OCI-LY7 (cell line): ENCODE measurements around the gene FBRSL1.

Experiments used
- EZH2phosphoT487 ChIP-seq: fragments of 200-600 bp; sonication (generic); IDR thresholded peaks from 2 replicates; pipeline ENCODE4 v1.6.1; 2018; ENCODE audit warnings: low read depth, borderline replicate concordance, mild to moderate bottlenecking, mixed run types, antibody characterized with exemption, low read length, moderate library complexity, mixed read lengths
- TF ChIP-seq, protein P1 (sequence below): fragments of 200-600 bp; sonication (generic); conservative IDR thresholded peaks from 2 replicates; pipeline ENCODE4 v1.5.1; 2014; ENCODE audit warnings: mild to moderate bottlenecking, antibody characterized with exemption, low read length, moderate library complexity, mixed read lengths

GRCh38 chr12:132447327-132447720 is 42.6 kb upstream of the FBRSL1 start:
- TF ChIP-seq, protein P1, sequence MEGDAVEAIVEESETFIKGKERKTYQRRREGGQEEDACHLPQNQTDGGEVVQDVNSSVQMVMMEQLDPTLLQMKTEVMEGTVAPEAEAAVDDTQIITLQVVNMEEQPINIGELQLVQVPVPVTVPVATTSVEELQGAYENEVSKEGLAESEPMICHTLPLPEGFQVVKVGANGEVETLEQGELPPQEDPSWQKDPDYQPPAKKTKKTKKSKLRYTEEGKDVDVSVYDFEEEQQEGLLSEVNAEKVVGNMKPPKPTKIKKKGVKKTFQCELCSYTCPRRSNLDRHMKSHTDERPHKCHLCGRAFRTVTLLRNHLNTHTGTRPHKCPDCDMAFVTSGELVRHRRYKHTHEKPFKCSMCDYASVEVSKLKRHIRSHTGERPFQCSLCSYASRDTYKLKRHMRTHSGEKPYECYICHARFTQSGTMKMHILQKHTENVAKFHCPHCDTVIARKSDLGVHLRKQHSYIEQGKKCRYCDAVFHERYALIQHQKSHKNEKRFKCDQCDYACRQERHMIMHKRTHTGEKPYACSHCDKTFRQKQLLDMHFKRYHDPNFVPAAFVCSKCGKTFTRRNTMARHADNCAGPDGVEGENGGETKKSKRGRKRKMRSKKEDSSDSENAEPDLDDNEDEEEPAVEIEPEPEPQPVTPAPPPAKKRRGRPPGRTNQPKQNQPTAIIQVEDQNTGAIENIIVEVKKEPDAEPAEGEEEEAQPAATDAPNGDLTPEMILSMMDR: no peak
- TF ChIP-seq EZH2phosphoT487: no peak
